ENCODE results near the gene TMEM139. TPM values are rescaled to one million over a fixed set of nuclear protein-coding genes. Genes with fewer than 3 reads are reported as not detected.
A peak's percentile ranks its signal among the peaks of the same experiment; 100 is the strongest.

Gene TMEM139
- total and polyA plus RNA-seq, 3 experiments from 2014 or later, result 0.84 to 0.90 (median 0.87) TPM

GRCh38 chr7:143314127-143314526 lies 29.4 kb downstream of the TMEM139 start:
- ChIA-PET CTCF (interaction anchor here (1.0 kb wide), 1 partner anchor 31 kb away, joined by 3 read pairs; no protein-coding TSS in a partner anchor), POLR2A (no interaction called here)
- Histone ChIP-seq H3K9me3 (ENCODE audit: low read length) (no peaks in the 10 kb centered on the region), H3K36me3 (ENCODE audit: insufficient read depth, low read length) (no peaks in the 10 kb centered on the region), H3K4me1 (ENCODE audit: insufficient read depth, low read length) (peaks cover 15% of the 10 kb centered on the region), H3K4me3 (ENCODE audit: low read length) (no peak overlapping the region), H3K27ac (ENCODE audit: low read depth, low read length) (no peak overlapping the region), H3K27me3 (ENCODE audit: insufficient read depth, low read length, poor library complexity, severe bottlenecking) (no peaks in the 10 kb centered on the region)
- Mint-ChIP-seq H3K27ac (no peak overlapping the region), H3K36me3 (peaks cover 0 to 2% (median 0%) of the 10 kb centered on the region in 3 donors), H3K4me3 (no peak overlapping the region), H3K9me3 (peaks cover 0 to 3% (median 0%) of the 10 kb centered on the region in 5 donors), H3K27me3 (peaks cover 0 to 3% of the 10 kb centered on the region in 2 donors), H3K4me1 (peaks cover 21 to 28% (median 26%) of the 10 kb centered on the region in 3 donors)
- DNase-seq, result no peak

- no peak within 1 kb of the TSS for H3K4me3 ChIP-seq (ENCODE audit: low read length)
- ChIA-PET CTCF (no interaction called here), POLR2A (no interaction called here)
- no peaks in the 10 kb centered on the region for H3K9me3 Mint-ChIP-seq
- H3K4me1 ChIP-seq (ENCODE audit: insufficient read depth, low read length), result peaks cover 6% of the 10 kb centered on the region
- no peaks in the 10 kb centered on the region for H3K27me3 ChIP-seq (ENCODE audit: insufficient read depth, low read length, poor library complexity, severe bottlenecking)
- DNase-seq, result no peak
- H3K36me3 ChIP-seq (ENCODE audit: insufficient read depth, low read length), result no peaks in the 10 kb centered on the region
- no peaks in the 10 kb centered on the region for H3K9me3 ChIP-seq (ENCODE audit: low read length)
- no peak within 1 kb of the TSS for H3K27ac ChIP-seq (ENCODE audit: low read depth, low read length)
- H3K27ac Mint-ChIP-seq, result no peak within 1 kb of the TSS
- H3K36me3 Mint-ChIP-seq, result no peaks in the 10 kb centered on the region
- H3K4me1 Mint-ChIP-seq, result peaks cover 11 to 16% (median 13%) of the 10 kb centered on the region in 3 donors
- H3K27me3 Mint-ChIP-seq, result peaks cover 3 to 4% of the 10 kb centered on the region in 2 donors
- no peak within 1 kb of the TSS for H3K4me3 Mint-ChIP-seq
Observed at GRCh38 chr7:143315776-143316175, 31.0 kb downstream of the TMEM139 start, which contains the start of gene CLCN1. CLCN1 (plus strand) TSS chr7:143316111; CDS start chr7:143316213, 102 bp downstream.

- POLR2A ChIA-PET, result no interaction called here
- Mint-ChIP-seq H3K9me3 (no peaks in the 10 kb centered on the region), H3K4me3 (no peak overlapping the region), H3K27me3 (peaks cover 3 to 5% of the 10 kb centered on the region in 2 donors), H3K27ac (no peak overlapping the region), H3K4me1 (peaks cover 6 to 9% (median 7%) of the 10 kb centered on the region in 3 donors), H3K36me3 (no peaks in the 10 kb centered on the region)
- Histone ChIP-seq H3K36me3 (ENCODE audit: insufficient read depth, low read length) (no peaks in the 10 kb centered on the region), H3K27ac (ENCODE audit: low read depth, low read length) (no peak overlapping the region), H3K9me3 (ENCODE audit: low read length) (no peaks in the 10 kb centered on the region), H3K27me3 (ENCODE audit: insufficient read depth, low read length, poor library complexity, severe bottlenecking) (no peaks in the 10 kb centered on the region), H3K4me1 (ENCODE audit: insufficient read depth, low read length) (peaks cover under 1% of the 10 kb centered on the region), H3K4me3 (ENCODE audit: low read length) (no peak overlapping the region)
- CTCF ChIA-PET, result interaction anchor here (1.6 kb wide), 1 partner anchor 18 kb away, joined by 5 read pairs; no protein-coding TSS in a partner anchor
- DNase-seq, result no peak
Observed at GRCh38 chr7:143316492-143316891, 31.7 kb downstream of the TMEM139 start.

GRCh38 chr7:143318661-143319060 lies 33.9 kb downstream of the TMEM139 start:
- Mint-ChIP-seq H3K27me3 (peaks cover 3 to 8% of the 10 kb centered on the region in 2 donors), H3K36me3 (no peaks in the 10 kb centered on the region), H3K9me3 (no peaks in the 10 kb centered on the region), H3K27ac (peak overlapping the region in 1 of 8 donors; percentile 22), H3K4me1 (no peaks in the 10 kb centered on the region), H3K4me3 (no peak overlapping the region)
- ChIA-PET CTCF (interaction anchor here (1.0 to 1.5 kb wide), 2 partner anchors 53 to 99 kb away, joined by 3 read pairs; no protein-coding TSS in a partner anchor), POLR2A (no interaction called here)
- no peak overlapping the region for H3K4me3 ChIP-seq (ENCODE audit: low read length)
- H3K4me1 ChIP-seq (ENCODE audit: insufficient read depth, low read length), result no peaks in the 10 kb centered on the region
- no peak for DNase-seq
- no peaks in the 10 kb centered on the region for H3K27me3 ChIP-seq (ENCODE audit: insufficient read depth, low read length, poor library complexity, severe bottlenecking)
- H3K9me3 ChIP-seq (ENCODE audit: low read length), result no peaks in the 10 kb centered on the region
- H3K36me3 ChIP-seq (ENCODE audit: insufficient read depth, low read length), result no peaks in the 10 kb centered on the region
- H3K27ac ChIP-seq (ENCODE audit: low read depth, low read length), result no peak overlapping the region

- H3K36me3 Mint-ChIP-seq, result no peaks in the 10 kb centered on the region
- POLR2A ChIA-PET, result no interaction called here
- no peak overlapping the region for H3K27ac Mint-ChIP-seq
Observed at GRCh38 chr7:143320620-143321019, 35.9 kb downstream of the TMEM139 start.

DNA sequence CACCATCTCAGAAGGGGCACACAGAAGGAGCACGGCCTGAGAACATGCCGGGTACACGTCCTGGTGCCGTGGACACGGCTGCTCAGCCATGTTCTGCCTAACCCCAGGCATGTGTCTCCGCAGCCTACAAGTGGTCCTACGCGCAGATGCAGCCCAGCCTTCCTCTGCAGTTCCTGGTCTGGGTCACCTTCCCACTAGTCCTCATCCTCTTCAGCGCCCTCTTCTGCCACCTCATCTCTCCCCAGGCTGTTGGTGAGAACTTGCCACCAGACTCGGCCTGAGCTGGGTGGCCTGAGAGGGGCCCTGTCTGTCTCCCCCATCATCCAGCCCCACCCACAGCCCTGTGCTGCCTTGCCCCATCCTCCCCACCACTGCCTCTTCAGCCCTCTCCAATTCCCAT lies 36.5 kb downstream of the TMEM139 start:
- H3K27ac Mint-ChIP-seq, result no peak overlapping the region
- H3K36me3 Mint-ChIP-seq, result no peaks in the 10 kb centered on the region
- DNase-seq, result no peak
- Histone ChIP-seq H3K27ac (ENCODE audit: low read depth, low read length) (no peak overlapping the region), H3K4me1 (ENCODE audit: insufficient read depth, low read length) (no peaks in the 10 kb centered on the region), H3K27me3 (ENCODE audit: insufficient read depth, low read length, poor library complexity, severe bottlenecking) (no peaks in the 10 kb centered on the region), H3K9me3 (ENCODE audit: low read length) (no peaks in the 10 kb centered on the region), H3K36me3 (ENCODE audit: insufficient read depth, low read length) (no peaks in the 10 kb centered on the region), H3K4me3 (ENCODE audit: low read length) (no peak overlapping the region)
- peaks cover 3 to 9% of the 10 kb centered on the region in 2 donors for H3K27me3 Mint-ChIP-seq
- peaks cover 12 to 14% (median 14%) of the 10 kb centered on the region in 3 donors for H3K4me1 Mint-ChIP-seq
- POLR2A ChIA-PET, result no interaction called here
- no peaks in the 10 kb centered on the region for H3K9me3 Mint-ChIP-seq
- CTCF ChIA-PET, result interaction anchor here (1.0 to 1.7 kb wide), 4 partner anchors 12 to 30 kb away, joined by 3 to 4 read pairs (median 3); no protein-coding TSS in a partner anchor
- H3K4me3 Mint-ChIP-seq, result no peak overlapping the region

More at GRCh38 chr7:143320620-143321019, 35.9 kb downstream of the TMEM139 start:
- no peak for DNase-seq
- Mint-ChIP-seq H3K9me3 (no peaks in the 10 kb centered on the region), H3K4me3 (no peak overlapping the region), H3K27me3 (peaks cover 3 to 9% of the 10 kb centered on the region in 2 donors), H3K4me1 (peaks cover 10 to 12% (median 11%) of the 10 kb centered on the region in 3 donors)
- Histone ChIP-seq H3K27me3 (ENCODE audit: insufficient read depth, low read length, poor library complexity, severe bottlenecking) (no peaks in the 10 kb centered on the region), H3K27ac (ENCODE audit: low read depth, low read length) (no peak overlapping the region), H3K4me1 (ENCODE audit: insufficient read depth, low read length) (no peaks in the 10 kb centered on the region), H3K36me3 (ENCODE audit: insufficient read depth, low read length) (no peaks in the 10 kb centered on the region), H3K4me3 (ENCODE audit: low read length) (no peak overlapping the region), H3K9me3 (ENCODE audit: low read length) (no peaks in the 10 kb centered on the region)
- CTCF ChIA-PET, result interaction anchor here (1.7 kb wide), 1 partner anchor 25 kb away, joined by 4 read pairs; no protein-coding TSS in a partner anchor

- Mint-ChIP-seq H3K36me3 (no peaks in the 10 kb centered on the region), H3K27me3 (peaks cover 3 to 9% of the 10 kb centered on the region in 2 donors), H3K4me3 (no peak overlapping the region), H3K9me3 (no peaks in the 10 kb centered on the region), H3K4me1 (peaks cover 12 to 14% (median 14%) of the 10 kb centered on the region in 3 donors), H3K27ac (peak overlapping the region in 1 of 8 donors; percentile 52)
- Histone ChIP-seq H3K36me3 (ENCODE audit: insufficient read depth, low read length) (no peaks in the 10 kb centered on the region), H3K27me3 (ENCODE audit: insufficient read depth, low read length, poor library complexity, severe bottlenecking) (no peaks in the 10 kb centered on the region), H3K4me3 (ENCODE audit: low read length) (no peak overlapping the region), H3K27ac (ENCODE audit: low read depth, low read length) (no peak overlapping the region), H3K9me3 (ENCODE audit: low read length) (no peaks in the 10 kb centered on the region), H3K4me1 (ENCODE audit: insufficient read depth, low read length) (no peaks in the 10 kb centered on the region)
- DNase-seq, result no peak
- ChIA-PET POLR2A (no interaction called here), CTCF (interaction anchor here (1.0 to 1.7 kb wide), 4 partner anchors 12 to 30 kb away, joined by 3 to 4 read pairs (median 3); no protein-coding TSS in a partner anchor)
Observed at GRCh38 chr7:143321734-143322133, 37.0 kb downstream of the TMEM139 start.

- Mint-ChIP-seq H3K27ac (peak overlapping the region in 2 of 8 donors; percentile 40 to 43), H3K36me3 (no peaks in the 10 kb centered on the region), H3K27me3 (peaks cover 0 to 9% of the 10 kb centered on the region in 2 donors), H3K4me1 (peaks cover 12 to 14% (median 14%) of the 10 kb centered on the region in 3 donors), H3K9me3 (no peaks in the 10 kb centered on the region), H3K4me3 (no peak overlapping the region)
- Histone ChIP-seq H3K4me3 (ENCODE audit: low read length) (no peak overlapping the region), H3K27ac (ENCODE audit: low read depth, low read length) (no peak overlapping the region), H3K9me3 (ENCODE audit: low read length) (no peaks in the 10 kb centered on the region), H3K27me3 (ENCODE audit: insufficient read depth, low read length, poor library complexity, severe bottlenecking) (no peaks in the 10 kb centered on the region), H3K4me1 (ENCODE audit: insufficient read depth, low read length) (no peaks in the 10 kb centered on the region), H3K36me3 (ENCODE audit: insufficient read depth, low read length) (no peaks in the 10 kb centered on the region)
- ChIA-PET POLR2A (no interaction called here), CTCF (interaction anchor here (2.1 kb wide), 1 partner anchor 23 kb away, joined by 7 read pairs; no protein-coding TSS in a partner anchor)
- DNase-seq, result no peak
Observed at GRCh38 chr7:143322760-143323633, 38.2 kb downstream of the TMEM139 start.
